HG03039 (cell line): Measurements from ENCODE around the gene TBPL1.

Source experiments
- ATAC-seq: cut with Tn5 transposase; IDR thresholded peaks from one replicate; pipeline ENCODE4 v1.9.1; 2021; ENCODE audit warnings: mild to moderate bottlenecking, moderate library complexity; ENCODE audit not compliant: unreplicated experiment

The TBPL1 gene

DNA sequence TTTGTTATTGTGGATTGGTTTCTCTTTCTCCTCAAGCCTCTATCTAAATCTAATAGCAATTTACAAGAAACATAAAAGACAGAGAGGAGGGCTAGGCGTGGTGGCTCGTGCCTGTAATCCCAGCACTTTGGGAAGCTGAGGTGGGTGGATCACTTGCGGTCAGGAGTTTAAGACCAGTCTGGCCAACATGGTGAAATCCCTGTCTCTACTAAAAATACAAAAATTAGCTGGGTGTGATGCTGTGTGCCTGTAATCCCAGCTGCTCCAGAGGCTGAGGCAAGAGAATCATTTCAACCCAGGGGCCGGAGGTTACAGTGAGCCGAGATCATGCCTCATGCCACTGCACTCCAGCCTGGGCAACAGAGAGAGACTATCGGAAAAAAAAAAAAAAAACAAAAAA lies 52.8 kb downstream of the TBPL1 start:
- no peak for ATAC-seq

DNA sequence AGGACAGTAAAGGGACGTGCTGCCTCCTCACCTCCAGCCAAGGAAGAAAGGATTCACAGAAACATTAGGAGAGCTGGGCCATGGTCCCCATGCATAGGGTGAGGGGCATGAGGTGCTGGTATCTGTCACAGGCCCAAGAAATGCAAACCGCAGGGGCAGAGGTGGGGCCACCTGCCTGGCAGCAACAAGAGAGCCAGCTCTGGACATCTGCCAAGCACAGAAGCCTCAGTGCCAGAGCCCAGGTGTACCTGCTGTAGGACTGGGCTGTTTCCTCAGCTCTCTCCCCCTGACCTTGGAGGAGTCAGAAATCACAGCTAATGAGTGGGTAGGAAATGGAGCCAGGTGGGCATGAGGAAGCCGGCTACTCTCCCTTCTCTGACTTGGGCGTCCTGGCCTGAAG lies 54.1 kb downstream of the TBPL1 start:
- no peak for ATAC-seq

DNA sequence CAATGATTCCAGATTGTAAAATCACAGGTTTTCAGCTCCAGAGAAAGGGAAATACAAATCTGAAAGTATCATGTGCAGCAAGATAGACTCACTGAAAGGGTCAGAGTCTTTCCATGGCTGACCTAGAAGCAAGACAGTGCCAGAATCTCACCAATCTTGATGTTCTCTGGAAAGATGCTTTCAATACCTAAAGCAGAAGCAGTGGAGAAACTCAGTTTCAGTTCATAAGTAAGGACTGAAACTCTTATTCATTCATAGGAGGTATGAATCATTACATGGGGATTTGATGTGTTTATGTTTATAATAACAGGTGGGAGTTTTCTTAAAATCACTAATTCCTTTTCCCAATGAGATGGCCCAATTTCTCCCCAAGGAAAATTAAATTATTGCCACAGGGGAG lies 56.9 kb downstream of the TBPL1 start:
- no peak for ATAC-seq

DNA sequence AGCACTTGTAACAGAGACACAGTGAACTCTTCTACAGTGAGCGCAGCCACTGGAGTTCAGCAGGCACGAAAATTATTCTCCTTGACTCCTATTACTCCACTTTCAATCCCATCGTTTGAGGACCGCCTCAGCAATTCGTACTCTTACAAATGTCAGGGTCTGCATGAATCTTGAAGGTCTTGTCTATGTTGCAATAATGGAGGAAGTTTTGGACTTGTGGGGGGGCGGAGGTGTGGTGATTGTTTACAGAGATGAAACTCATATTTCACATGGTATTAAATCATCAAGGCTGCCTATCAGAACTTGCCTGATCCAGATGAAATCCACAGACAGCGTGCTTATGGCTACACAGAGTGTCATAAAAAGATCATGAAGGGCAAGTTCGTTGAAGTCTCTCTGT lies 57.4 kb downstream of the TBPL1 start:
- ATAC-seq: no peak

DNA sequence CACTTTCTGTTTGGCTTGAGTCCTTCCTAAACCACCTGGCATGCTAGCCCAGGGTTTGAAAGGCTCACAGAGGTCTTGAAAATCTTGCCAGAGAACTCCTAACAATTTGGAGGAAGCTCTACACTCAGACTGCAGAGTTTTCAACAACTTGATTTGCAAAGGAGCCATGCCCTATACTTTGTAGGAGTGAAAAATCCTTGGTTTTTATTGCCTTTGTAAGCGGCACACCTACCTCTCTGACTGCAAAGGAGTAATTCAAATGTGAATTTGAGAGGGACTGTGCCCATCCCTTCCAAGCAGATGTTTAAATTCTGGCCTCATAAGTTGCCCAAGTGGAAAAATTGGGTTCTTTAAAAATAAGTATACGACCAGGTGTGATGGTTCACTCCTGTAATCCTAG lies 58.0 kb downstream of the TBPL1 start:
- no peak for ATAC-seq

DNA sequence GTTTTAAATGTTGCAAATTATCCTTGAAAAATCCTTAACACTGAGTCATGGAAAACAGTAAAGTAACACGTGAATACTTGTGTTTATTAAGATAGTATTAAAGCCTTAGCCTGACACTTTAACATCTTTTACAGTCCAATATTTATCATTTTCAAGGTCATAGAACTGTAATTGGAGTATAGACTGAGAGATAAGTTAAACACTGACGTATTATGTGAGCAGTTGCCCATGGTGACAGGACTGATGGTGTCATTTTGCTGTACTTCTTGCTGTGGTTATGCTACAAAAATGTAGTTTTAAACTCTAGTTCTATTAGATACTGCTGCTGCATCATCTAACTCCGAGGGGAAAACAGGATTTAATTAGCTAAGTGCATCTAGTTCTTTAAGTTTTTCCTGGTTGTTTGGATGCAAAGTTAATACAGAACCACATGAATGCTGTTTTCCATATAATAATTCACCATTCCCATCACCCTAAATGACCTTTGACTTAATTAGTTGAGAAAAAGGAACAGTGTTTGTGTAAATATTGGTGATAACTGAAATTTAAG lies 61.6 kb downstream of the TBPL1 start:
- ATAC-seq: no peak

DNA sequence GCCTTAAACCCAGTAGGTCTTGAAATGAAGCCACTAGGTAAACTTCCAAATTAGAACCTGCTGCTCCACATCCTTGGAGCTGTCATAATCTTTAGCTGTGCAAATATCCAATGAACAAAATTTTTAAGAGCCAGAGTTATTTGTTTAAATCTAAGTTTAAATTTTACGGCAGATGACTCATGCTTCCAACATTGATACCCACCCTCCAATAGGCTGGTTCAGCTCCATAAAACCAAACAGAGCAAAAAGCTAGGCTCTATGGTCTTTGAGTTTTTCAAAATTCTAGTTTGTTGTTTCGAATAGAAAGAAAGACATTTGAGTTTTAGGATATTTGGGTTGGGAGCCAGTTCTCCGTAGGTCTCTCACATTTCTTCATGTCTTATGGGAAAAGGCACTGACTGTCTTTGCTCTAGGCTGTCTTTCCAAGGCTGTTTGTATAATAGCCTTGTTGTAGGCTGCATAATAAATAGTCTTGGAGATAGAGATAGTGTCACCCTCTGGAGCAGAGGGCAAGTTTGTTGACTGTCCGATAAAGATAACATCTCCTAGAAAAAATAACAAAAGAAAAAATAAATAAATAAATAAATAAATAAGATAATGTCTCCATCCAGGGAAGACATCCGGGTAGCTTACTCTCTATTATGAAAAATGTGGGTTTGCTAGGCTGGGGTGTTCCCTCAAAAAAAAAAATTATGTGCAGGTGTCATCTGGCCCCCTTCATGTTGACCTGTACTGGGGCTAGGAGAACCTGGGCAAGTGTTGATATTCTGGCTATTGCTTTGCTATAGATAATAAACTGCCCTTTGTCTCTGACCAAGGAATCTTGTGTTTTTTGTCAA lies 62.9 kb downstream of the TBPL1 start:
- no peak for ATAC-seq

DNA sequence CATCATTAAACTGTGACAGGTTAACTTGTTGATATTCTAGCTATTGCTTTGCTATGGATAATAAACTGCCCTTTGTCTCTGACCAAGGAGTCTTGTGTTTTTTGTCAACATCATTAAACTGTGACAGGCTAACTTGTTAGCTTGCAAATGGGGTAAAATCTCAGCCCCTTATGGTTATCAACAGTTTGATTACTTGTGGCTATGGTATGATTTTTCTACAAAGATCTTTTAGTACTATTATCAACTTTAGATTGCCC lies 63.5 kb downstream of the TBPL1 start:
- ATAC-seq: no peak

DNA sequence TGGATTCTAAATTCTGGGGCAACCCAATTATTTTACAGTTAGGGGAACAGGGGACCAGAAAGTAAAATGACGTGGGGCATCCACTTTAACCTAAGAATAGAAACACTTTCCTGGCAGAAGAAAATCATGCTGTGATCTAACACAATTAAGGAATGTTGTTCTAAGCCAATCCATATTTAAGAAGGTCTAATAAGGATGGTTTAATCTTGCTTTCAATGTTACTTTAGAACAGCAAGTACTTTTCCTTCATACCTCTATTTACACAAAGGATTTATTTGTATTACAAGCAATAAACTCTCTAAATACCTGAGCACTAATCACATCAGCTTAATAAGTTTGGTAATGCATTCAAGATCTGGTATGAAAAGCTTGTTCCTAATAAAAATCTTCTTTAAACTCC lies 67.0 kb downstream of the TBPL1 start:
- ATAC-seq: no peak

DNA sequence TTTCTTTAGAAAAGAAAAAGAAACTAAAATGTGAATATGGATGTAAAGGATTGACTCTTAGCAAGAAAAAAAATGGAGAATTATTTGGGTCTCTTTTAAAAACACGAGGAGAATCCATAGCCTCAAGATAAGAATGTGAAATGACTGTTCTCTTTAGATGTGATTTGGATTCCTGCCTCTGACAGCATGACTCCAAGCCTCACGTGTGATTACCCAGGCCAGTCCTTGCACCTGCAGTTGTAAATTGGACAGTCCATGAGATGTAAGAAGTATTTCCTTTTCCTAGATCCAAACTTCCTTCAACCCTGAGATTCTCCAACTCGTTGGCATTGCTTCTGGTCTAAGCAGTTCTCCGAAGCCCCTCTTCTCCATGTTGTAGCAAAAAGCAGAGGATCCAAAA lies 67.5 kb downstream of the TBPL1 start:
- ATAC-seq: no peak

DNA sequence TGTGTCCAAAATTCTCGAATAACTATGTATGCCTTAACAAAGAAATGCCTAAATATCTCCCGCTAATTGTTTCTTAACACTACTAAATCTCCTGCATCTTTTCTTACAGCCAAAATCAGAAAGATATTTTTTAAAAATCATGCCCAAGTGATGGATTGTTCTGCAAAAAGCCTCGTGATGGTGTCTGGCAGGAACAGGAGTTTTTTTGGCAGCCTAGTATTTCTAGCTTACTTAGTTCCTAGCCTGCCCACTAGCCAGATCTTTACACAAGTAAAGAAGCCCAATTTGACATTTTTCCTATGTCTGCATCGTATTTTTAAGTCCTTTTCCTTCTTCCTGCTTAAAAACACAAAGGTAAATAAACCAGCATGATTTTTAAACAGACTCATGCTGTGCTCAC lies 67.9 kb downstream of the TBPL1 start:
- no peak for ATAC-seq

DNA sequence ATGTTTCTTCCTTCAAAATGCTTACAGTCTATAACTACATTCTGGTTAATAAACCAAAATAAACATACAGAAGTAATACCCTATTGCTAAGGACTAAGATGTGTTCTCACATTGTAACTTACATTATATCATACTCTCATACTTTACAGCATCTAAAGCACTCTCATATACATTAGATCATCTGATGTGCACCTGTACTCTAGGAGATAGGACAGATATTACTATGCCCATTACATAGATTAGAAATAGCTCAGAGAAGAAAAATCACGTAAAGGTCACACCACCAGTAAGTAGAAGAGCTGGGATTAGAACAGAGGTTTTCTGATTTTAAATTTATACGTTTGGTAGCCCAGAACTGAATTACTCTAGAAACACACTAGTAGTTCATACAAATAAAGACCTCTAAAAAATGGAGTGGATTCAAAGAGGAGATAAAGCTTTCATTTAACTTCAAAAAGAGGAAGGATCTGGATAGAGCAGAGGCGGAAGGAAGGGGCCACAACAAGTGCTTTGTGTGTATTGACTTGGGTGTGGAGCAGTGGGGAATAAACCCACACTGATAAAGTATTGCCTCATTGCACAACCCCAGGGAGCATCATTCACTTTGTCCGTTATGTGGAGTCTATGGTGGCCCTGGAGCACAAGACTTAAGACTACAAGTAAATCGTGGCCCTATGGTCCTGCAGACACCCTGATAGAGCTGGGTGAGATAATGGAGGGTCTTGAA lies 68.5 kb downstream of the TBPL1 start:
- no peak for ATAC-seq

DNA sequence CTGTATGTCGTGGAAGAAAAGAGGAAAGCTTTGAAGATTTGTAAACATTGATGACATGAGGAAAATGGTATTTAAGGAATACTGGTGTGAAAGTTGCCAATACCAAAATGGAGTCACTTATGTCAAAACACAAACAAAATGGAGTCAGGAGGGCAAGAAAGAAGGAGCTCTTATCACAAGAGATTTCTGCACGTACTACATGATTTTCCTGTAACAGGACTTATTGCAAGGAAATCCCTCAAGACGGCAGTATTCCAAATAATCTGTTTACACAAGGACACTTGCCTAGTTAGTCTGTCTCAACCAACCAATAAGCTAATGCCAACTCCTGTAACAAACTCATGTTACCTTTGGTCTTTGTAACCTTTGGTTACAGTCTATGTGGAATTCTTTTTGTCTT lies 69.6 kb downstream of the TBPL1 start:
- no peak for ATAC-seq

DNA sequence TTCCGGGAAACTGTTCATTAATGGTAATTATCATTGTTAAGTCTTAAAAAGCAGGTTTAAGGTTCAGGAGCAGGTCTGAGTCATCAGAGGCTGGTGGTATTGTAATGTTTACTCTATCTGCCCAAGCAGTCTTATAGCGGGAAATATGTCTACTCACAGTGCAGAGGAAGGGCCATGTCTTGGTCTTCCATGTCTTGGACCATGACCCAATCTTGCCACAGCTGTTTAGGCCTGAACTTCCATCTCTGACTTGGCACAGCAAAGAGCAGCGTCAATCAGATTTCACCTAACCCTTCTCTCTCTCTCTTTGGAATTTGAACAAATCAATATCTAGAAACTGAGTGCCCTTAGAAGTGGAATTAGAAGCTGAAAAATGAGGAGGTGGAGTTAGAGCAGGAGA lies 73.6 kb downstream of the TBPL1 start:
- ATAC-seq: no peak

DNA sequence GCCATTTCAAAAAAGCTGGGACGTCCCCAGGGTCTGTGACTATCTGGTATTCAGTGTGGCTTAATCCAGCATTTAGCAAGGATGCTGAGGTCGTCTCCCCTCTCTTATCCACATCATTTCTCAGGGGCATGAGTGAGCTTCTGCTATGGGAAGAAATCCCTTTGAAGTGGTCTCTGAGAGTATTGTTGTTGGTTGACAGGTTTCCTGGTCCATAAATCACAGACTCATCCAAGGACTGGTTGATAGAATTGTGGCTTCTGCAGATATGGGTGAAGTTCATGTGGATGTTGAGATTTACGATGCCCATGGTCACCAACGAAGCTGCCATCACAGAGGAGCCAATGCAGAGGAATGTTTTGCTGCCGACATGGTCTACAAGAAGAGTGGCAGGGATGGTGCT lies 75.4 kb downstream of the TBPL1 start:
- no peak for ATAC-seq

DNA sequence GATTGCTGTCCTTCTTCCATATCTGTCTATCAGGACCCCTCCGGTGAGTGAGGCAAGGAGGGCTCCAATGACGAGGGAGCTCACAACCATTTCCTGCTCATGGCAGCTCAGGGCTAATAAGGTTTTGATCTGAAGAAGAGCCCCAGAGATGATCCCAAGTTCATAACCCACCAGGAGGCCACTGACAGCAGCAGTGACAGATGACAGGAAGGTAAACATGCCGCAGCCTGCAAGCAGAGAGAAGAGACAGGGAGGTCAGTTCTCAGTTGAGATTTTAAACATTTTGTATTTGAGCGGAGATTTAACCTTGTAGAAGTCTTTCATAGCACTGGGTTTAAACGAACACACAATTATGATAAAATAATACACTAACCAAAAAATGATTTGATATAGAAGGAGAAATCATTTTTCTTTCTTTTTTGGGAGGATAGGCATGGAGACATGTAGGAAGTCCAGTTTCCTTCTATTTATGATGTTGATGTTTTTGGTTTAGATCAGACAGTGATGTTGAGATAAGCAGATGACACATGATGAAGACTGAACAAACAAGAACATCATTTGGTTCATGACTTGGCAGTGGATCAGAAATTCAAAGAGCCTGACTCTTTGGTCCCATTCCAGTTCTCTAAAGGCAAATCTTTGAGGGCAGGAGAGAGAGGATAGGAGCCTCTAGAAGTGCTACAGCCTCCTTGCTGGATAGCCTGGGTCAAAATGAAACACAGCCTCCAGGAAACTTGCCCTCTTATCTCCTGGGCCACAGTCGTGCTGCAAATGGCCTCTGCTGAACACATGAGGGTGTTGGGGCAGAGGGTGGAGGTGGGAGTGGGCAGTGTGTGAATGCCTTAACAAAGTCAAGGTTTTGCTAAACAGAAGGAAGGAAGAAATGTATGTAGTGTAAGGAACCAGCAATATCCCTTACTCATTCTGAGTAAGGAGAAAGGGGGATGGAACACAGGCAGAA lies 76.8 kb downstream of the TBPL1 start:
- ATAC-seq: no peak

DNA sequence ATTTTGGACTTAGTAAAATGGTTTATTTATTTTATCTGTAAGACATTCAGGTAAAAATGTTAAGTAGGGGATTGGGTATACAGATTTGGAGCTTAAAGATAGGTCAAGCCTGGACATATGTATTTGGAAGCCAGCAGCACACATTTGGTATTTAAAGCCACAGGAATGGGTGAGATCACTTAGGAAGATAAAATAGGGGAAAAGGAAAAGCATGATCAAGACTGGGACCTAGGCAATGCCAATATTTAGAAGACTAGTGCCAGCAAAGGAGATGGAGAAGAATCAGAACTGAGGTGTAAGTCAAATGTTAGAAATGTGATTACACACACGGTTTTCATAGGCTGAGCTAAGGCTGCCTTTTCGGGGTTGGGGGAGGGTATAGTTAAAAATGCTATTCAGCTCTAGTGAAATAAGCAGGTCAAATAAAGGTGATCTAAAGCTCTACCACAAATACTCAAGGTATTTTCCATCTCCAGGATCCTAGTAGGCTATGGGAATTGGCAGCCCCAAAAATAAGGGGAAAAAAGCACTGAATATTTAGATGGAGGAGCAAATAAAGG lies 78.8 kb downstream of the TBPL1 start:
- ATAC-seq: no peak

DNA sequence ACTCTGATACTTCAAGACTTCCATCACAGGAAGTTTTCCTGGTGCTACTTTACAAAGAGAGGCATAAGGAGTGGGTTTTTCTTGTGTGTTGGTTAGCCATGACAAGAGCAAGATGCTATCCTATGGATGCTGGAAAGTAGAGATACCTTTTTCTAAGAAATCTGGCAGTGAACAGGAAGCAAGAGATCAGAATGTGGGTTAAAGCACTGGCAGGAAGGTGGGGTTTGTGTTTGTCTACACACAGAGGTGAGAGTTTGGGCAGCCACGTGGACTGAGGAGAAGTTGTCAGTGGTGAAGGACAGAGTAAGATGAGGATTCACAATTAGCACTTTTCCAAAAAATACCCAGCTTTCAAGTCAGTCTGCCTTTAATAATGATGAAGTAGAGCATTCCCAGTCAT lies 81.5 kb downstream of the TBPL1 start:
- ATAC-seq: no peak

DNA sequence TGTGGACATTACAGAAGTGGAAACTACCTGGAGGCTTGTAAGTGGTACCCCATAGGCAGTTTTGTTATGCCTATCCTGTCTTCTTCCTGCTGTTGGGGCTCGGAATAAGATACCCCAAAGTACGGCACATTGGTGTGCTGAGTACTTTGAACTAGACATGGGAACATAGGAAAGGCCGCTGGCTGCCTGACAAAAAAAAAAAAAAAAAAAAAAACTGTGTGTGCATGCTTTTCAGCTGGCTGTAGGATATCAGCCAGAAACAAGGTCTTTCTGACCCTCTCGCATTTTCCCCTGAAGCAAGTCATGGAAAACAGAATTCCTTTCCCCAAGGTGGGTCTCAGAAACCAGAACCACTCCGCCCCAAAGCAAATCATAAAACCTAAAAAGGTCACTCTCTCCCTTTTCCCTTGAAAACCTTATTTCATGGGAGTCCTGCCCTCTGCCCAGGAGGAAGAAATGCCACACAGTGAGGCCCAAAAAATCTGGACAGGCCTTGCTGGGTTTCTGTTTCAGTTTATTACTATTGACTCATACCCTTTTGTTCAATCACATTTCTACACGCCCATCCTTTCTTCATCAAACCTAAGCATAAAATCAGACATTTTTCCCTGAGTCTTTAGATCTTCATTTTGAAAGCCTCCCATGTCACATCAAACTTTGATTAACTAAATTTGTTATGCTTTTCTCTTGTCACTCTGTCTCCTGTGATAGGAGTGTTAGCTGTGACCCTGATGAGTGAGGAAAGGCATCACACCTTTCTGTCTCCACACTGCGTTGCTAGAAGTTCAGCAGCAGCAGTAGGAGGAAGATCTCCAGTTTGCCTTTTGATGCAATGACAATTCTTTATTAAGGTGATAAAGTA lies 82.2 kb downstream of the TBPL1 start:
- no peak for ATAC-seq

DNA sequence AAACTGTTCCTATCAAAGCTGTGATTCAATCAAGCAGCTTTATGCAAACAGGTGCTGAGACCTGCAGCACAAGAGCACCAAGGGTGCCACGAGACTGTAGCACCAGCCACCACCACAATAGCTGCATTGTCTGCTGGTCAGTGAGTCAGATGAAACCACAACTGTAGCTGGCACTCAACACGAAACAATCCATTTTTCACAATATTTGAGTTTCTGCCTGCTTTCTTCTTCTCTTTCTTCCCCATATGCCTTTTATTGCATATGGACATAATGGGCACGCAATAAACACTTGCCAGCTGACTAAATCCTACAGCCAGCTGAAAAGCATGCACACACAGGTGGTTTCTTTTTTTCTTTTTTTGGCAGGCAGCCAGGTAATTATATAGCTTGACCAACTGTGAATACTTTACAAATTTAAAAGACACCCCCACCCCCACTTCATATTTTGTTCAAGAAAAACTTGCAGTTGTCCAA lies 82.8 kb downstream of the TBPL1 start:
- ATAC-seq: no peak
